Measurements from ENCODE around the gene LCTL. TPM values are rescaled to one million over a fixed set of nuclear protein-coding genes. Genes with fewer than 3 reads are reported as not detected.

LCTL gene
- total and polyA plus RNA-seq, 10 of the 15 experiments (the other 5 are each of a cell fraction or from before 2014, with no cell fraction given): 0.07 to 0.76 (median 0.40) TPM; not detected in 5

- ATAC-seq: no peak
- POLR2A ChIA-PET: no interaction called here
- no peak overlapping the region for H3K27ac ChIP-seq (ENCODE audit: control insufficient read depth, insufficient read depth)
These were observed 16.3 kb upstream of the LCTL start for GRCh38 chr15:66581972-66582537.

More at GRCh38 chr15:66581972-66582537, 16.3 kb upstream of the LCTL start:
- RAD21 ChIA-PET (ENCODE audit: unreplicated experiment): no interaction called here
- WGBS (ENCODE audit: insufficient coverage, insufficient replicate concordance, low lambda C conversion rate, missing lambda C conversion rate): 41% methylated on average over 9 of the region's 9 CpGs
- no peaks in the 10 kb centered on the region for H3K4me1 ChIP-seq (ENCODE audit: control insufficient read depth, insufficient read depth, low read length)
- intact Hi-C loops (cut with micrococcal nuclease; ENCODE audit: unreplicated experiment): no loop called here
- no TSS peak for BruUV-seq (replicated peaks)
- in situ Hi-C loops (cut with MboI): no loop called here
- no peaks in the 10 kb centered on the region for H3K36me3 ChIP-seq (ENCODE audit: control insufficient read depth in 2 of 2, insufficient read depth in 2 of 2, low read length in 1 of 2)
- H3K4me2 ChIP-seq (ENCODE audit: control insufficient read depth, insufficient read depth): no peak overlapping the region
- CTCF ChIA-PET: interaction anchor here (0.6 to 1.0 kb wide), 2 partner anchors 270 to 279 kb away, joined by 3 read pairs; no protein-coding TSS in a partner anchor
- SMC1A ChIA-PET (ENCODE audit: uncharacterized antibody, unreplicated experiment): interaction anchor here (0.6 kb wide), 1 partner anchor 111 kb away, joined by 3 read pairs; no protein-coding TSS in a partner anchor
- no peak for TF ChIP-seq IKZF1 (conservative IDR thresholded peaks at IDR 0.05)
- no peak for TF ChIP-seq HDAC6 (IDR thresholded peaks at IDR 0.05; ENCODE audit: unreplicated experiment)
- no peak for TF ChIP-seq ZNF687 (IDR thresholded peaks at IDR 0.05)
- TF ChIP-seq PKNOX1 (IDR thresholded peaks at IDR 0.05): no peak
- no peak for TF ChIP-seq KDM1A (IDR thresholded peaks at IDR 0.05; ENCODE audit: borderline replicate concordance)
- TF ChIP-seq SUPT20H (IDR thresholded peaks at IDR 0.05; ENCODE audit: borderline replicate concordance, control insufficient read depth, low read depth, low read length): no peak
- TF ChIP-seq, protein P1, sequence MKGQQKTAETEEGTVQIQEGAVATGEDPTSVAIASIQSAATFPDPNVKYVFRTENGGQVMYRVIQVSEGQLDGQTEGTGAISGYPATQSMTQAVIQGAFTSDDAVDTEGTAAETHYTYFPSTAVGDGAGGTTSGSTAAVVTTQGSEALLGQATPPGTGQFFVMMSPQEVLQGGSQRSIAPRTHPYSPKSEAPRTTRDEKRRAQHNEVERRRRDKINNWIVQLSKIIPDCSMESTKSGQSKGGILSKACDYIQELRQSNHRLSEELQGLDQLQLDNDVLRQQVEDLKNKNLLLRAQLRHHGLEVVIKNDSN (IDR thresholded peaks at IDR 0.05; ENCODE audit: borderline replicate concordance, extremely low read length, insufficient read depth, low read depth, low read length): no peak
- no peaks in the 10 kb centered on the region for H4K20me1 ChIP-seq (ENCODE audit: control insufficient read depth, insufficient read depth)
- no peaks in the 10 kb centered on the region for H3K79me2 ChIP-seq (ENCODE audit: control insufficient read depth, insufficient read depth, low read length)
- no peak overlapping the region for H3K9ac ChIP-seq (ENCODE audit: control insufficient read depth, insufficient read depth, low read length)
- DNase-seq (ENCODE audit: low read depth, low spot score): no peak
- H3K27me3 ChIP-seq (replicated peaks in 1 of 2; ENCODE audit: control insufficient read depth in 2 of 2, insufficient read depth in 2 of 2, low read length in 1 of 2): no peaks in the 10 kb centered on the region
- FAIRE-seq: no peak
- H3K4me3 ChIP-seq: no peak overlapping the region
- H2AFZ ChIP-seq (ENCODE audit: control insufficient read depth, low read depth, low read length): no peak overlapping the region
- H3K9me3 ChIP-seq (replicated peaks; ENCODE audit: control insufficient read depth, insufficient read depth, low read length): no peaks in the 10 kb centered on the region

Data from GM12878 (cell line).